HCT116 (cell line): ENCODE results near the gene MED14. TPM values are rescaled to one million over a fixed set of nuclear protein-coding genes. Genes with fewer than 3 reads are reported as not detected.

Experiments used
- ATAC-seq: fragments of 200-7000 bp; cut with Tn5 transposase; 2 replicates; pipeline ENCODE4 v1.9.1; 2020; ENCODE audit warnings: mild to moderate bottlenecking, moderate library complexity
- BruUV-seq: library from RNA; stranded (reverse); fragments of 400-500 nt; replicated peaks from 2 replicates; lab custom pipeline; 2021; lab: Mats Ljungman, UMichigan
- CTCF ChIA-PET: fragments of 300-600 bp; sonication (Branson Sonifier 250); formaldehyde crosslinking; loops from one replicate; lab custom pipeline; 2021; ENCODE audit warnings: antibody characterized with exemption; lab: Charles Lee
- POLR2A ChIA-PET: fragments of 300-600, 350-600 bp; sonication (Branson Sonifier 250); formaldehyde crosslinking; loops from one replicate; lab custom pipeline; 2021; ENCODE audit warnings: antibody characterized with exemption; lab: Charles Lee
- RAD21 ChIA-PET, 2 experiments: fragments of 300-600 bp; sonication (Branson Sonifier 250); formaldehyde crosslinking; loops; one replicate each; lab custom pipeline; 2023; ENCODE audit warnings: low total read pairs in 2 of 2; ENCODE audit not compliant: uncharacterized antibody in 2 of 2, unreplicated experiment in 2 of 2, low non-redundant PET in 1 of 2; lab: Charles Lee
- DNase-seq: peaks from one replicate; pipeline ENCODE4 v3.0.0-alpha.2; 2010; ENCODE audit warnings: low read depth, low spot score
- H2AFZ ChIP-seq: fragments of 200-600 bp; shearing (Covaris generic), sonication (generic); 2 replicates; pipeline ENCODE4 v1.6.1; 2017; ENCODE audit warnings: low read depth, mixed run types, mixed read lengths, antibody characterized with exemption, low read length; ENCODE audit not compliant: poor library complexity, severe bottlenecking
- H3K27ac ChIP-seq: 2 replicates; pipeline ENCODE4 v1.5.1; 2012; ENCODE audit warnings: low read depth, low read length
- H3K27me3 ChIP-seq: fragments of 200-600 bp; sonication (generic); 2 replicates; pipeline ENCODE4 v1.6.1; 2016; ENCODE audit warnings: mixed run types, low read length, mixed read lengths; ENCODE audit not compliant: insufficient read depth
- H3K36me3 ChIP-seq, 2 experiments: fragments of 200-500 bp in 1 of 2; fragments of 200-600 bp in 1 of 2; sonication (Bioruptor generic) in 1 of 2; sonication (generic) in 1 of 2; 2 replicates each; pipeline versions ENCODE4 v1.5.1 to v1.6.1; 2014 to 2016; ENCODE audit warnings: low read length in 2 of 2, inconsistent platforms in 1 of 2, mixed read lengths in 1 of 2, mixed run types in 1 of 2; ENCODE audit not compliant: insufficient read depth in 2 of 2, control insufficient read depth in 1 of 2
- H3K4me1 ChIP-seq, 2 experiments: fragments of 200-600 bp in 1 of 2; sonication (generic) in 1 of 2; 2 replicates each; pipeline versions ENCODE4 v1.5.1 to v1.6.1; 2012 to 2017; ENCODE audit warnings: low read length in 2 of 2, inconsistent platforms in 1 of 2, mild to moderate bottlenecking in 1 of 2, mixed read lengths in 1 of 2, mixed run types in 1 of 2, moderate library complexity in 1 of 2; ENCODE audit not compliant: insufficient read depth in 2 of 2, control insufficient read depth in 1 of 2
- H3K4me2 ChIP-seq: fragments of 200-600 bp; sonication (generic); 2 replicates; pipeline ENCODE4 v1.6.1; 2017; ENCODE audit warnings: mixed run types, low read length, mixed read lengths
- H3K4me3 ChIP-seq, 2 experiments: fragments of 200-600 bp in 1 of 2; sonication (generic) in 1 of 2; replicated peaks in 1 of 2; 2 replicates each; pipeline ENCODE4 v1.5.1; 2011 to 2016; ENCODE audit warnings: low read length in 2 of 2, control low read depth in 1 of 2, low read depth in 1 of 2, mild to moderate bottlenecking in 1 of 2, mixed read lengths in 1 of 2, mixed run types in 1 of 2
- H3K79me2 ChIP-seq: fragments of 200-600 bp; sonication (generic); 2 replicates; pipeline ENCODE4 v1.6.1; 2017; ENCODE audit warnings: mild to moderate bottlenecking, mixed run types, low read length, moderate library complexity, mixed read lengths; ENCODE audit not compliant: insufficient read depth
- H3K9ac ChIP-seq: fragments of 200-600 bp; sonication (generic); 2 replicates; pipeline ENCODE4 v1.6.1; 2016; ENCODE audit warnings: low read length, mixed read lengths
- H3K9me2 ChIP-seq: fragments of 200-600 bp; sonication (generic), shearing (Covaris generic); 2 replicates; pipeline ENCODE4 v1.6.1; 2017; ENCODE audit warnings: mixed run types, mild to moderate bottlenecking, moderate library complexity; ENCODE audit not compliant: insufficient read depth
- H3K9me3 ChIP-seq, 2 experiments: fragments of 200-500 bp in 1 of 2; fragments of 200-600 bp in 1 of 2; sonication (Bioruptor generic) in 1 of 2; sonication (generic) in 1 of 2; 2 replicates each; pipeline ENCODE4 v1.6.1; 2014 to 2017; ENCODE audit warnings: low read length in 2 of 2, mixed read lengths in 2 of 2, inconsistent platforms in 1 of 2, low read depth in 1 of 2, mild to moderate bottlenecking in 1 of 2, mixed run types in 1 of 2, moderate library complexity in 1 of 2; ENCODE audit not compliant: control insufficient read depth in 1 of 2, insufficient read depth in 1 of 2
- H4K20me1 ChIP-seq: fragments of 200-600 bp; sonication (generic), shearing (Covaris generic); 2 replicates; pipeline ENCODE4 v1.6.1; 2017; ENCODE audit warnings: mixed run types, mild to moderate bottlenecking, moderate library complexity; ENCODE audit not compliant: insufficient read depth
- CBX3 ChIP-seq: IDR thresholded peaks from 2 replicates; pipeline ENCODE4 v1.6.1; 2012; ENCODE audit warnings: low read depth
- EGR1 ChIP-seq: IDR thresholded peaks from 2 replicates; pipeline ENCODE4 v1.6.1; 2012; ENCODE audit warnings: low read depth
- EZH2 ChIP-seq: fragments of 200-600 bp; sonication (generic); IDR thresholded peaks from 2 replicates; pipeline ENCODE4 v1.6.1; 2017; ENCODE audit warnings: antibody characterized with exemption, mixed run types
- FOSL1 ChIP-seq: IDR thresholded peaks from 2 replicates; pipeline ENCODE4 v1.6.1; 2012; ENCODE audit warnings: low read depth
- JUND ChIP-seq: IDR thresholded peaks from 2 replicates; pipeline ENCODE4 v1.6.1; 2012
- MAX ChIP-seq: IDR thresholded peaks from 2 replicates; pipeline ENCODE4 v1.6.1; 2012
- RAD21 ChIP-seq: IDR thresholded peaks from 2 replicates; pipeline ENCODE4 v1.6.1; 2012; ENCODE audit warnings: low read depth, mild to moderate bottlenecking
- SIN3A ChIP-seq: IDR thresholded peaks from 2 replicates; pipeline ENCODE4 v1.6.1; 2012; ENCODE audit warnings: low read depth
- SP1 ChIP-seq: IDR thresholded peaks from 2 replicates; pipeline ENCODE4 v1.6.1; 2012; ENCODE audit warnings: low read depth
- SRF ChIP-seq: IDR thresholded peaks from 2 replicates; pipeline ENCODE4 v1.6.1; 2012; ENCODE audit warnings: low read depth
- TCF7L2 ChIP-seq: IDR thresholded peaks from 2 replicates; pipeline ENCODE4 v1.7.0; 2011; ENCODE audit warnings: borderline replicate concordance, inconsistent platforms; ENCODE audit not compliant: insufficient read depth, insufficient read length; ENCODE audit errors: extremely low read depth
- YY1 ChIP-seq: IDR thresholded peaks from 2 replicates; pipeline ENCODE4 v1.6.1; 2011; ENCODE audit warnings: low read length, low read depth, moderate library complexity, mild to moderate bottlenecking; ENCODE audit not compliant: insufficient replicate concordance; ENCODE audit errors: extremely low read depth
- ZFX ChIP-seq: fragments of 450-650 bp; IDR thresholded peaks from 2 replicates; pipeline ENCODE4 v1.6.1; 2017
- ZNF274 ChIP-seq: fragments of 200-500 bp; sonication (Bioruptor generic); IDR thresholded peaks from 2 replicates; pipeline ENCODE4 v1.6.1; 2014; ENCODE audit warnings: mild to moderate bottlenecking, low read depth, low read length, inconsistent platforms
- intact Hi-C: fragments of 100-400 bp; cut with micrococcal nuclease; formaldehyde crosslinking; loops from 2 replicates; pipeline ENCODE4 v1.10.0; 2022
- total RNA-seq: library from RNA; stranded (reverse); gene quantifications from one replicate; pipeline ENCODE4 v1.2.1, GENCODE V29; 2021; ENCODE audit not compliant: unreplicated experiment
- TF ChIP-seq, protein P1 (sequence below): IDR thresholded peaks from 2 replicates; pipeline ENCODE4 v1.6.1; 2012
- TF ChIP-seq, protein P2 (sequence below), 3 experiments: fragments of 200-600 bp in 1 of 3; sonication (generic) in 1 of 3; IDR thresholded peaks in 2 of 3; conservative IDR thresholded peaks in 1 of 3; 2 replicates each; pipeline ENCODE4 v1.5.1; 2012 to 2017; ENCODE audit warnings: low read depth in 2 of 3, low read length in 2 of 3, antibody characterized with exemption in 1 of 3, borderline replicate concordance in 1 of 3, control low read depth in 1 of 3, mild to moderate bottlenecking in 1 of 3, mixed read lengths in 1 of 3, mixed run types in 1 of 3, moderate library complexity in 1 of 3; ENCODE audit not compliant: insufficient read depth in 1 of 3

Gene MED14
- total RNA-seq, 1 experiment from 2014 or later, result 51.8 TPM

GRCh38 chrX:40719731-40720130 lies 15.6 kb downstream of the MED14 start:
- H4K20me1 ChIP-seq, result no peaks in the 10 kb centered on the region; the same call in 1 of the 2 replicates
- H3K9me3 ChIP-seq, result no peaks in the 10 kb centered on the region
- H3K79me2 ChIP-seq, result peaks cover 51% of the 10 kb centered on the region
- ChIA-PET RAD21 (no interaction called here), POLR2A (no interaction called here), CTCF (no interaction called here)
- ATAC-seq, result no peak
- no TSS peak for BruUV-seq
- no peak overlapping the region for H3K4me2 ChIP-seq
- no peak overlapping the region for H3K9ac ChIP-seq
- H3K27ac ChIP-seq, result no peak overlapping the region
- no peaks in the 10 kb centered on the region for H3K9me2 ChIP-seq
- peaks cover 0 to 4% of the 10 kb centered on the region in 2 experiments; a peak in 1 of 4 replicates for H3K36me3 ChIP-seq
- TF ChIP-seq, protein P1, sequence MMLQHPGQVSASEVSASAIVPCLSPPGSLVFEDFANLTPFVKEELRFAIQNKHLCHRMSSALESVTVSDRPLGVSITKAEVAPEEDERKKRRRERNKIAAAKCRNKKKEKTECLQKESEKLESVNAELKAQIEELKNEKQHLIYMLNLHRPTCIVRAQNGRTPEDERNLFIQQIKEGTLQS, result no peak
- TF ChIP-seq JUND (no peak), FOSL1 (no peak), CBX3 (no peak)
- TF ChIP-seq, protein P2, sequence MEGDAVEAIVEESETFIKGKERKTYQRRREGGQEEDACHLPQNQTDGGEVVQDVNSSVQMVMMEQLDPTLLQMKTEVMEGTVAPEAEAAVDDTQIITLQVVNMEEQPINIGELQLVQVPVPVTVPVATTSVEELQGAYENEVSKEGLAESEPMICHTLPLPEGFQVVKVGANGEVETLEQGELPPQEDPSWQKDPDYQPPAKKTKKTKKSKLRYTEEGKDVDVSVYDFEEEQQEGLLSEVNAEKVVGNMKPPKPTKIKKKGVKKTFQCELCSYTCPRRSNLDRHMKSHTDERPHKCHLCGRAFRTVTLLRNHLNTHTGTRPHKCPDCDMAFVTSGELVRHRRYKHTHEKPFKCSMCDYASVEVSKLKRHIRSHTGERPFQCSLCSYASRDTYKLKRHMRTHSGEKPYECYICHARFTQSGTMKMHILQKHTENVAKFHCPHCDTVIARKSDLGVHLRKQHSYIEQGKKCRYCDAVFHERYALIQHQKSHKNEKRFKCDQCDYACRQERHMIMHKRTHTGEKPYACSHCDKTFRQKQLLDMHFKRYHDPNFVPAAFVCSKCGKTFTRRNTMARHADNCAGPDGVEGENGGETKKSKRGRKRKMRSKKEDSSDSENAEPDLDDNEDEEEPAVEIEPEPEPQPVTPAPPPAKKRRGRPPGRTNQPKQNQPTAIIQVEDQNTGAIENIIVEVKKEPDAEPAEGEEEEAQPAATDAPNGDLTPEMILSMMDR (IDR thresholded peaks at IDR 0.05 in 2 of 3, conservative IDR thresholded peaks at IDR 0.05 in 1 of 3; ENCODE audit: borderline replicate concordance in 1 of 3, insufficient read depth in 1 of 3, low read depth in 2 of 3, low read length in 2 of 3), result no peak
- H3K27me3 ChIP-seq, result no peaks in the 10 kb centered on the region
- intact Hi-C loops, result no loop called here
- no peak overlapping the region for H2AFZ ChIP-seq
- H3K4me1 ChIP-seq, result no peaks in the 10 kb centered on the region
- DNase-seq, result no peak
- H3K4me3 ChIP-seq, result no peak overlapping the region

- ChIA-PET CTCF (no interaction called here), POLR2A (no interaction called here)
- H3K9me2 ChIP-seq, result no peaks in the 10 kb centered on the region
- H3K79me2 ChIP-seq, result peaks cover 54% of the 10 kb centered on the region
- intact Hi-C loops, result no loop called here
- no peaks in the 10 kb centered on the region for H3K4me1 ChIP-seq
- H3K4me2 ChIP-seq, result no peak overlapping the region
- H3K9ac ChIP-seq, result no peak overlapping the region
- H3K9me3 ChIP-seq, result no peaks in the 10 kb centered on the region
- no peak overlapping the region for H3K27ac ChIP-seq
- ATAC-seq, result no peak
- H3K4me3 ChIP-seq, result no peak overlapping the region
- no peak overlapping the region for H2AFZ ChIP-seq
- TF ChIP-seq EZH2 (no peak), JUND (no peak), YY1 (no peak), SP1 (no peak), SRF (no peak), ZNF274 (no peak), MAX (no peak), TCF7L2 (no peak), RAD21 (no peak), SIN3A (no peak), EGR1 (no peak), ZFX (no peak)
- TF ChIP-seq, protein P1, result no peak
- TF ChIP-seq, protein P2 (IDR thresholded peaks at IDR 0.05 in 2 of 3, conservative IDR thresholded peaks at IDR 0.05 in 1 of 3; ENCODE audit: borderline replicate concordance in 1 of 3, insufficient read depth in 1 of 3, low read depth in 2 of 3, low read length in 2 of 3), result no peak
- TF ChIP-seq, all 23 proteins: peak for 0
- RAD21 ChIA-PET, result no interaction called here
- H4K20me1 ChIP-seq, result no peaks in the 10 kb centered on the region; the same call in 1 of the 2 replicates
- H3K36me3 ChIP-seq, result peaks cover 1 to 4% of the 10 kb centered on the region in 2 experiments; a peak in 1 of 4 replicates
- H3K27me3 ChIP-seq, result no peaks in the 10 kb centered on the region
- BruUV-seq, result no TSS peak
- no peak for DNase-seq
Measured at GRCh38 chrX:40719218-40719617, 16.1 kb downstream of the MED14 start.
